Stomach (tissue), 9 donors: ENCODE measurements around the gene DRGX. TPM values are rescaled to one million over a fixed set of nuclear protein-coding genes. Genes with fewer than 3 reads are reported as not detected.

ENCODE experiments used
- DNase-seq, 2 donors: peaks; one replicate each; pipeline versions ENCODE4 v3.0.0 to v3.0.0-alpha.2; 2013 to 2019
- H3K27ac ChIP-seq, 5 donors: fragments of 200-600 bp in 4 of 5; sonication (generic) in 4 of 5; one replicate each; pipeline ENCODE4 v1.5.1; 2013 to 2019; ENCODE audit warnings: mild to moderate bottlenecking in 1 of 5, moderate library complexity in 1 of 5
- H3K27me3 ChIP-seq, 3 donors: fragments of 200-600 bp; sonication (generic); one replicate each; pipeline ENCODE4 v1.5.1; 2017 to 2019; ENCODE audit warnings: mixed run types in 1 of 3
- H3K36me3 ChIP-seq, 4 donors: fragments of 200-600 bp; sonication (generic); 1 replicate in 3 of 4; 2 replicates in 1 of 4; pipeline ENCODE4 v1.5.1; 2016 to 2019
- H3K4me1 ChIP-seq, 4 donors: fragments of 200-600 bp; sonication (generic); one replicate each; pipeline ENCODE4 v1.5.1; 2016 to 2019
- H3K4me3 ChIP-seq, 4 donors: fragments of 200-600 bp; sonication (generic) in 3 of 4; one replicate each; pipeline ENCODE4 v1.5.1; 2016 to 2019; ENCODE audit warnings: mild to moderate bottlenecking in 1 of 4
- H3K9me3 ChIP-seq, 4 donors: fragments of 200-600 bp; sonication (generic); one replicate each; pipeline ENCODE4 v1.5.1; 2016 to 2019
- EP300 ChIP-seq: sonication (generic); formaldehyde crosslinking; IDR thresholded peaks from one replicate; pipeline ENCODE4 v1.6.1; 2017; ENCODE audit warnings: antibody characterized with exemption
- POLR2A ChIP-seq, 4 donors: fragments of 450-650 bp; IDR thresholded peaks; one replicate each; pipeline ENCODE4 v1.6.1; 2016; ENCODE audit warnings: antibody characterized with exemption in 4 of 4, control low read depth in 2 of 4, mild to moderate bottlenecking in 1 of 4, moderate library complexity in 1 of 4
- POLR2AphosphoS5 ChIP-seq, 3 donors: sonication (generic); formaldehyde crosslinking; IDR thresholded peaks; one replicate each; pipeline ENCODE4 v1.6.1; 2016; ENCODE audit warnings: antibody characterized with exemption in 3 of 3
- WGBS, 5 donors: extraction: QIAGEN DNeasy Blood & Tissue Kit in 3 of 5; methylation state at CpG; one replicate each; pipeline versions ENCODE4 v1.1.5 to v1.1.7; 2013 to 2018; 5-methylcytosine and 5-hydroxymethylcytosine counted together
- intact Hi-C: fragments of 100-400 bp; cut with DNase I; formaldehyde crosslinking; loops from one replicate; pipeline ENCODE4 v1.15.1; 2023; ENCODE audit warnings: low total_unique reads
- polyA plus RNA-seq, 3 donors: library from polyadenylated mRNA; stranded (reverse); fragments of 200-250 nt; gene quantifications; one replicate each; pipeline ENCODE4 v1.2.3, GENCODE V29; 2013
- total RNA-seq, 5 donors: library from RNA; depleted of rRNA; stranded (reverse); fragments of >200 nt; gene quantifications; one replicate each; pipeline versions ENCODE4 v1.1.0 to v1.2.3, GENCODE V29; 2014 to 2016
- TF ChIP-seq, protein P1 (sequence below), 7 experiments: fragments of 450-650 bp in 4 of 7; fragments of 200-600 bp in 3 of 7; sonication (generic) in 3 of 7; IDR thresholded peaks; one replicate each; pipeline ENCODE4 v1.5.1; 2016 to 2019; ENCODE audit warnings: antibody characterized with exemption in 7 of 7, control low read depth in 2 of 7, mild to moderate bottlenecking in 1 of 7
- donor health status: healthy with polysubstance abuse.
- donor health status: Bipolar disorder and iron deficiency.
- donor health status: healthy.

DRGX gene
- total and polyA plus RNA-seq, 8 donors: not detected

DNA sequence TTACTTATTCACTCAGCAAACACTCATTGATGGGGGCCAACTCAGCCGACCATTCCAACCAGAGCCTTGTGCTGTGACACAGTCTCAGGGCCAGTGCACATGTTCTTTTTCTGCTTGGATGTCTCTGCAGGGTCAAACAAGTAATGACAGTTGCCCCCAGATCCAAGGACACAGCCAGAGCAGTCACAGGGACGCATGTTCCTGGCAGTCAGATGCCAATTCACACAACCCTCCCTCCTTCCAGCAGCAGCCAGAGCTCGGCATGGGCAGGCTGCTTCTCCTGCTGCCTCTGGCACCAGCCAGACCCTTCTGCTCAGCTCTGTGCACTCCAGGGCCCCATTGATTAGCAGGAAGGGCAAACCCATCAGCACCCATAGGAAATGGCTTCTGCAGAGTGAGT lies 20.3 kb downstream of the DRGX start:
- no peak overlapping the region for H3K4me3 ChIP-seq
- TF ChIP-seq POLR2A (IDR thresholded peaks at IDR 0.05): no peak
- WGBS, 5 donors: 74 to 86% (median 82%) methylated on average over 3 of the region's 3 CpGs

GRCh38 chr10:49374740-49375139 lies 21.1 kb downstream of the DRGX start:
- Histone ChIP-seq H3K4me3 (no peak overlapping the region), H3K27me3 (peaks cover 0 to 13% (median 0%) of the 10 kb centered on the region in 3 donors), H3K9me3 (no peaks in the 10 kb centered on the region), H3K27ac (no peak overlapping the region), H3K36me3 (no peaks in the 10 kb centered on the region), H3K4me1 (no peaks in the 10 kb centered on the region)
- no peak for DNase-seq
- intact Hi-C loops: no loop called here
- TF ChIP-seq POLR2A (IDR thresholded peaks at IDR 0.05): no peak
- TF ChIP-seq, protein P1, sequence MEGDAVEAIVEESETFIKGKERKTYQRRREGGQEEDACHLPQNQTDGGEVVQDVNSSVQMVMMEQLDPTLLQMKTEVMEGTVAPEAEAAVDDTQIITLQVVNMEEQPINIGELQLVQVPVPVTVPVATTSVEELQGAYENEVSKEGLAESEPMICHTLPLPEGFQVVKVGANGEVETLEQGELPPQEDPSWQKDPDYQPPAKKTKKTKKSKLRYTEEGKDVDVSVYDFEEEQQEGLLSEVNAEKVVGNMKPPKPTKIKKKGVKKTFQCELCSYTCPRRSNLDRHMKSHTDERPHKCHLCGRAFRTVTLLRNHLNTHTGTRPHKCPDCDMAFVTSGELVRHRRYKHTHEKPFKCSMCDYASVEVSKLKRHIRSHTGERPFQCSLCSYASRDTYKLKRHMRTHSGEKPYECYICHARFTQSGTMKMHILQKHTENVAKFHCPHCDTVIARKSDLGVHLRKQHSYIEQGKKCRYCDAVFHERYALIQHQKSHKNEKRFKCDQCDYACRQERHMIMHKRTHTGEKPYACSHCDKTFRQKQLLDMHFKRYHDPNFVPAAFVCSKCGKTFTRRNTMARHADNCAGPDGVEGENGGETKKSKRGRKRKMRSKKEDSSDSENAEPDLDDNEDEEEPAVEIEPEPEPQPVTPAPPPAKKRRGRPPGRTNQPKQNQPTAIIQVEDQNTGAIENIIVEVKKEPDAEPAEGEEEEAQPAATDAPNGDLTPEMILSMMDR (IDR thresholded peaks at IDR 0.05): no peak
- TF ChIP-seq EP300: no peak
- TF ChIP-seq POLR2AphosphoS5 (IDR thresholded peaks at IDR 0.05): no peak
- 73 to 76% (median 74%) methylated on average over 5 of the region's 5 CpGs for WGBS, 5 donors

More for the DNA sequence above, 20.3 kb downstream of the DRGX start:
- intact Hi-C loops: no loop called here
- Histone ChIP-seq H3K9me3 (no peaks in the 10 kb centered on the region), H3K36me3 (no peaks in the 10 kb centered on the region), H3K27ac (no peak overlapping the region), H3K4me1 (no peaks in the 10 kb centered on the region), H3K27me3 (peaks cover 0 to 5% (median 0%) of the 10 kb centered on the region in 3 donors)
- no peak for DNase-seq

- Histone ChIP-seq H3K27ac (no peak overlapping the region), H3K9me3 (no peaks in the 10 kb centered on the region), H3K4me1 (no peaks in the 10 kb centered on the region), H3K27me3 (peaks cover 0 to 17% (median 0%) of the 10 kb centered on the region in 3 donors), H3K36me3 (no peaks in the 10 kb centered on the region), H3K4me3 (no peak overlapping the region)
- 87 to 90% (median 89%) methylated on average over 5 of the region's 5 CpGs for WGBS, 5 donors
- no peak for DNase-seq
- no peak for TF ChIP-seq POLR2AphosphoS5 (IDR thresholded peaks at IDR 0.05)
- TF ChIP-seq, protein P1 (IDR thresholded peaks at IDR 0.05): no peak
- no peak for TF ChIP-seq EP300
- TF ChIP-seq POLR2A (IDR thresholded peaks at IDR 0.05): no peak
- intact Hi-C loops: no loop called here
These were observed 22.5 kb downstream of the DRGX start for GRCh38 chr10:49373361-49373760.

GRCh38 chr10:49371967-49372366 lies 23.9 kb downstream of the DRGX start:
- Histone ChIP-seq H3K4me1 (no peaks in the 10 kb centered on the region), H3K27me3 (peaks cover 0 to 17% (median 0%) of the 10 kb centered on the region in 3 donors), H3K4me3 (no peak overlapping the region), H3K9me3 (no peaks in the 10 kb centered on the region), H3K27ac (no peak overlapping the region), H3K36me3 (no peaks in the 10 kb centered on the region)
- intact Hi-C loops: no loop called here
- peak in 1 of 2 donors; percentile 10 for DNase-seq
- 65 to 89% (median 79%) methylated on average over 3 of the region's 3 CpGs for WGBS, 5 donors
- TF ChIP-seq, protein P1 (IDR thresholded peaks at IDR 0.05): no peak
- no peak for TF ChIP-seq POLR2AphosphoS5 (IDR thresholded peaks at IDR 0.05)
- no peak for TF ChIP-seq EP300
- no peak for TF ChIP-seq POLR2A (IDR thresholded peaks at IDR 0.05)

DNA sequence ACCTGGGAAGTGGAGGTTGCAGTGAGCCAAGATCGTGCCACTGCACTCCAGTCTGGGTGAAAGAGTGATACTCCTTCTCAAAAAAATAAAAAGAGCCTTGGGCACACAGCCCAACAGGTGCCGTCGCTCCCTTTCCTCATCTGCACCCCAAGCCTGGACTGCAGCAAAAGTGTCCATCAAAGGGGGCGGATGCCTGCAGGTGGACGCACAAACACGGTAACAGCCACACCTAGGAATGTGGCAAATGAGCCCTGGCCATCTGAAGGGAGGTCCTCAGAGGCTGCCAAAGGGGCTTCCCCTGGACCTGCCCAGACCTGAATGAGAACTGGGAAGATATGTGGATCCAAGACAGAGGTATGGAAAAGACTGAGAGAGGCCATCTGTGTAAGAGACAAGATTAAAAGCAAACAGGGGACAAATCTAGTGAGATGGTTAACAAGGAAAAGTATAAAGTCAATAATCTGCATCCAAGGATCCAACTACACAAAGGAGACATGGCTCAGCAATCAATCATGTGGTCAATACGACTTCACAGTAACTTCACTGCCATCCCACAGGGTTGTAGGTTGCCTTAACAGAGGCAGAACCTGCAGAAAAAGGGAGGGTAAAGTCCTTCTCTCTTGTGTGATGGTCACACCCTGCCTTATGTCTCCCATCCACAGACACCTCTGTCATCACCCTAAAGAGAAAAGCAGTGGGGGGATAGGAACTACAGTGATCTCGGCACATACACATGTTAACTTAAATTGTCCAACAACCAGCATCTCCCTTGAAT lies 25.4 kb downstream of the DRGX start:
- Histone ChIP-seq H3K36me3 (no peaks in the 10 kb centered on the region), H3K4me3 (no peak overlapping the region), H3K27me3 (peaks cover 0 to 23% (median 0%) of the 10 kb centered on the region in 3 donors), H3K4me1 (no peaks in the 10 kb centered on the region), H3K27ac (no peak overlapping the region), H3K9me3 (no peaks in the 10 kb centered on the region)
- no peak for DNase-seq
- WGBS, 5 donors: 63 to 81% (median 75%) methylated on average over 8 of the region's 8 CpGs
- no peak for TF ChIP-seq POLR2AphosphoS5 (IDR thresholded peaks at IDR 0.05)
- no peak for TF ChIP-seq EP300
- no peak for TF ChIP-seq POLR2A (IDR thresholded peaks at IDR 0.05)
- TF ChIP-seq, protein P1 (IDR thresholded peaks at IDR 0.05): no peak
- intact Hi-C loops: no loop called here
